Measurements from ENCODE around the gene MYO18B. TPM values are rescaled to one million over a fixed set of nuclear protein-coding genes. Genes with fewer than 3 reads are reported as not detected.
"Not testable (repeated sequence)": the region's sequence is repeated elsewhere in the genome, so short reads cannot be mapped to it uniquely, and the experiment has no call there.

Gene MYO18B
- total RNA-seq, 1 donor from 2014 or later = 0.07 TPM

- no peak for TF ChIP-seq CTCF (IDR thresholded peaks at IDR 0.05; ENCODE audit: unreplicated experiment)
- H3K4me3 Mint-ChIP-seq = no peak overlapping the region
- no peak overlapping the region for H3K27ac Mint-ChIP-seq
- H3K9me3 Mint-ChIP-seq = no peaks in the 10 kb centered on the region
- DNase-seq (ENCODE audit: low spot score in 2 of 2, unreplicated experiment in 2 of 2) = no peak
- peaks cover 59% of the 10 kb centered on the region for H3K27me3 Mint-ChIP-seq (ENCODE audit: low read depth)
- H3K4me1 Mint-ChIP-seq = peaks cover 5% of the 10 kb centered on the region
- no peaks in the 10 kb centered on the region for H3K36me3 Mint-ChIP-seq
Measured at GRCh38 chr22:25970999-25971811, 229.2 kb downstream of the MYO18B start.

DNA sequence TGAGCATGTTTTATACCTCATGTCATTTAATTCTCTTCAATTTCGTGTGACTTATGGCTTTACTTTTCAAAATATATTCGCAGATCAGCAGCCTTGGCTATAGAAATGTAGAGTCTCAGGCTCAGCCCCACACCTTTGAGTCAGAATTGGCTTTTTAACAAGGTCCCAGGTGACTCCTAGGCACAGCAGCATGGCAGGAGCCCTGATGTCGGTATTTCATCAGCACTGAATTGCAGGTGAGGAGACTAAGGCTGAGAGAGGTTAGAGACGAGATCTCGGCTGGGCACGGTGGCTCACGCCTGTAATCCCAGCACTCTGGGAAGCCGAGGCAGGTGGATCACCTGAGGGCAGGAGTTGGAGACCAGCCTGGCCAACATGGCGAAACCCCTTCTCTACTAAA lies 230.4 kb downstream of the MYO18B start:
- H3K4me3 Mint-ChIP-seq = no peak overlapping the region
- H3K9me3 Mint-ChIP-seq = no peaks in the 10 kb centered on the region
- no peak for TF ChIP-seq CTCF (IDR thresholded peaks at IDR 0.05; ENCODE audit: unreplicated experiment)
- H3K27me3 Mint-ChIP-seq (ENCODE audit: low read depth) = peaks cover 56% of the 10 kb centered on the region
- H3K36me3 Mint-ChIP-seq = no peaks in the 10 kb centered on the region
- no peaks in the 10 kb centered on the region for H3K4me1 Mint-ChIP-seq
- no peak overlapping the region for H3K27ac Mint-ChIP-seq
- no peak for DNase-seq (ENCODE audit: low spot score in 2 of 2, unreplicated experiment in 2 of 2)

- H3K9me3 Mint-ChIP-seq = no peaks in the 10 kb centered on the region
- H3K36me3 Mint-ChIP-seq = no peaks in the 10 kb centered on the region
- H3K4me3 Mint-ChIP-seq = no peak overlapping the region
- H3K27me3 Mint-ChIP-seq (ENCODE audit: low read depth) = peaks cover 75% of the 10 kb centered on the region
- H3K27ac Mint-ChIP-seq = no peak overlapping the region
- H3K4me1 Mint-ChIP-seq = no peaks in the 10 kb centered on the region
- no peak for TF ChIP-seq CTCF (IDR thresholded peaks at IDR 0.05; ENCODE audit: unreplicated experiment)
- no peak for DNase-seq (ENCODE audit: low spot score in 2 of 2, unreplicated experiment in 2 of 2)
Measured at GRCh38 chr22:25976356-25976755, 234.4 kb downstream of the MYO18B start.

- Mint-ChIP-seq H3K9me3 (peaks cover 5% of the 10 kb centered on the region), H3K27ac (no peak overlapping the region), H3K4me3 (no peak overlapping the region), H3K36me3 (no peaks in the 10 kb centered on the region), H3K27me3 (ENCODE audit: low read depth) (peaks cover 73% of the 10 kb centered on the region), H3K4me1 (no peaks in the 10 kb centered on the region)
- no peak for TF ChIP-seq CTCF (IDR thresholded peaks at IDR 0.05; ENCODE audit: unreplicated experiment)
- no peak for DNase-seq (ENCODE audit: low spot score in 2 of 2, unreplicated experiment in 2 of 2)
Measured at GRCh38 chr22:25979968-25980367, 238.0 kb downstream of the MYO18B start.

- H3K9me3 Mint-ChIP-seq; H3K4me1 Mint-ChIP-seq; H3K27ac Mint-ChIP-seq; H3K36me3 Mint-ChIP-seq; H3K4me3 Mint-ChIP-seq; DNase-seq (ENCODE audit: low spot score in 2 of 2, unreplicated experiment in 2 of 2): not testable (repeated sequence)
- H3K27me3 Mint-ChIP-seq (ENCODE audit: low read depth) = peaks cover 50% of the 10 kb centered on the region
Measured at GRCh38 chr22:25984911-25985310, 242.9 kb downstream of the MYO18B start.

- H3K4me1 Mint-ChIP-seq = no peaks in the 10 kb centered on the region
- peaks cover 46% of the 10 kb centered on the region for H3K27me3 Mint-ChIP-seq (ENCODE audit: low read depth)
- DNase-seq (ENCODE audit: low spot score in 2 of 2, unreplicated experiment in 2 of 2) = no peak
- H3K36me3 Mint-ChIP-seq = no peaks in the 10 kb centered on the region
- H3K4me3 Mint-ChIP-seq = no peak overlapping the region
- no peaks in the 10 kb centered on the region for H3K9me3 Mint-ChIP-seq
- TF ChIP-seq CTCF (IDR thresholded peaks at IDR 0.05; ENCODE audit: unreplicated experiment) = no peak
- no peak overlapping the region for H3K27ac Mint-ChIP-seq
Measured at GRCh38 chr22:25987948-25988347, 246.0 kb downstream of the MYO18B start.

All from mesothelial cell of epicardium (in vitro differentiated cells).